HCT116 (cell line): ENCODE results near the gene ANGPT4. TPM values are rescaled to one million over a fixed set of nuclear protein-coding genes. Genes with fewer than 3 reads are reported as not detected.

Experiments
- ATAC-seq: fragments of 200-7000 bp; cut with Tn5 transposase; 2 replicates; pipeline ENCODE4 v1.9.1; 2020; ENCODE audit warnings: mild to moderate bottlenecking, moderate library complexity
- BruUV-seq: library from RNA; stranded (reverse); fragments of 400-500 nt; replicated peaks from 2 replicates; lab custom pipeline; 2021; lab: Mats Ljungman, UMichigan
- CTCF ChIA-PET: fragments of 300-600 bp; sonication (Branson Sonifier 250); formaldehyde crosslinking; loops from one replicate; lab custom pipeline; 2021; ENCODE audit warnings: antibody characterized with exemption; lab: Charles Lee
- POLR2A ChIA-PET: fragments of 300-600, 350-600 bp; sonication (Branson Sonifier 250); formaldehyde crosslinking; loops from one replicate; lab custom pipeline; 2021; ENCODE audit warnings: antibody characterized with exemption; lab: Charles Lee
- RAD21 ChIA-PET, 2 experiments: fragments of 300-600 bp; sonication (Branson Sonifier 250); formaldehyde crosslinking; loops; one replicate each; lab custom pipeline; 2023; ENCODE audit warnings: low total read pairs in 2 of 2; ENCODE audit not compliant: uncharacterized antibody in 2 of 2, unreplicated experiment in 2 of 2, low non-redundant PET in 1 of 2; lab: Charles Lee
- DNase-seq: peaks from one replicate; pipeline ENCODE4 v3.0.0-alpha.2; 2010; ENCODE audit warnings: low read depth, low spot score
- H2AFZ ChIP-seq: fragments of 200-600 bp; shearing (Covaris generic), sonication (generic); 2 replicates; pipeline ENCODE4 v1.6.1; 2017; ENCODE audit warnings: low read depth, mixed run types, mixed read lengths, antibody characterized with exemption, low read length; ENCODE audit not compliant: poor library complexity, severe bottlenecking
- H3K27ac ChIP-seq: 2 replicates; pipeline ENCODE4 v1.5.1; 2012; ENCODE audit warnings: low read depth, low read length
- H3K27me3 ChIP-seq: fragments of 200-600 bp; sonication (generic); 2 replicates; pipeline ENCODE4 v1.6.1; 2016; ENCODE audit warnings: mixed run types, low read length, mixed read lengths; ENCODE audit not compliant: insufficient read depth
- H3K36me3 ChIP-seq, 2 experiments: fragments of 200-500 bp in 1 of 2; fragments of 200-600 bp in 1 of 2; sonication (Bioruptor generic) in 1 of 2; sonication (generic) in 1 of 2; 2 replicates each; pipeline versions ENCODE4 v1.5.1 to v1.6.1; 2014 to 2016; ENCODE audit warnings: low read length in 2 of 2, inconsistent platforms in 1 of 2, mixed read lengths in 1 of 2, mixed run types in 1 of 2; ENCODE audit not compliant: insufficient read depth in 2 of 2, control insufficient read depth in 1 of 2
- H3K4me1 ChIP-seq, 2 experiments: fragments of 200-600 bp in 1 of 2; sonication (generic) in 1 of 2; 2 replicates each; pipeline versions ENCODE4 v1.5.1 to v1.6.1; 2012 to 2017; ENCODE audit warnings: low read length in 2 of 2, inconsistent platforms in 1 of 2, mild to moderate bottlenecking in 1 of 2, mixed read lengths in 1 of 2, mixed run types in 1 of 2, moderate library complexity in 1 of 2; ENCODE audit not compliant: insufficient read depth in 2 of 2, control insufficient read depth in 1 of 2
- H3K4me2 ChIP-seq: fragments of 200-600 bp; sonication (generic); 2 replicates; pipeline ENCODE4 v1.6.1; 2017; ENCODE audit warnings: mixed run types, low read length, mixed read lengths
- H3K4me3 ChIP-seq, 2 experiments: fragments of 200-600 bp in 1 of 2; sonication (generic) in 1 of 2; replicated peaks in 1 of 2; 2 replicates each; pipeline ENCODE4 v1.5.1; 2011 to 2016; ENCODE audit warnings: low read length in 2 of 2, control low read depth in 1 of 2, low read depth in 1 of 2, mild to moderate bottlenecking in 1 of 2, mixed read lengths in 1 of 2, mixed run types in 1 of 2
- H3K79me2 ChIP-seq: fragments of 200-600 bp; sonication (generic); 2 replicates; pipeline ENCODE4 v1.6.1; 2017; ENCODE audit warnings: mild to moderate bottlenecking, mixed run types, low read length, moderate library complexity, mixed read lengths; ENCODE audit not compliant: insufficient read depth
- H3K9ac ChIP-seq: fragments of 200-600 bp; sonication (generic); 2 replicates; pipeline ENCODE4 v1.6.1; 2016; ENCODE audit warnings: low read length, mixed read lengths
- H3K9me2 ChIP-seq: fragments of 200-600 bp; sonication (generic), shearing (Covaris generic); 2 replicates; pipeline ENCODE4 v1.6.1; 2017; ENCODE audit warnings: mixed run types, mild to moderate bottlenecking, moderate library complexity; ENCODE audit not compliant: insufficient read depth
- H3K9me3 ChIP-seq, 2 experiments: fragments of 200-500 bp in 1 of 2; fragments of 200-600 bp in 1 of 2; sonication (Bioruptor generic) in 1 of 2; sonication (generic) in 1 of 2; 2 replicates each; pipeline ENCODE4 v1.6.1; 2014 to 2017; ENCODE audit warnings: low read length in 2 of 2, mixed read lengths in 2 of 2, inconsistent platforms in 1 of 2, low read depth in 1 of 2, mild to moderate bottlenecking in 1 of 2, mixed run types in 1 of 2, moderate library complexity in 1 of 2; ENCODE audit not compliant: control insufficient read depth in 1 of 2, insufficient read depth in 1 of 2
- H4K20me1 ChIP-seq: fragments of 200-600 bp; sonication (generic), shearing (Covaris generic); 2 replicates; pipeline ENCODE4 v1.6.1; 2017; ENCODE audit warnings: mixed run types, mild to moderate bottlenecking, moderate library complexity; ENCODE audit not compliant: insufficient read depth
- CBX3 ChIP-seq: IDR thresholded peaks from 2 replicates; pipeline ENCODE4 v1.6.1; 2012; ENCODE audit warnings: low read depth
- CEBPB ChIP-seq: IDR thresholded peaks from 2 replicates; pipeline ENCODE4 v1.6.1; 2012; ENCODE audit warnings: low read depth
- ELF1 ChIP-seq: IDR thresholded peaks from 2 replicates; pipeline ENCODE4 v1.6.1; 2012; ENCODE audit warnings: low read depth, borderline replicate concordance
- EZH2 ChIP-seq: fragments of 200-600 bp; sonication (generic); IDR thresholded peaks from 2 replicates; pipeline ENCODE4 v1.6.1; 2017; ENCODE audit warnings: antibody characterized with exemption, mixed run types
- FOSL1 ChIP-seq: IDR thresholded peaks from 2 replicates; pipeline ENCODE4 v1.6.1; 2012; ENCODE audit warnings: low read depth
- JUND ChIP-seq: IDR thresholded peaks from 2 replicates; pipeline ENCODE4 v1.6.1; 2012
- POLR2A ChIP-seq: IDR thresholded peaks from 2 replicates; pipeline ENCODE4 v1.7.0; 2011; ENCODE audit warnings: borderline replicate concordance; ENCODE audit not compliant: insufficient read depth, insufficient read length; ENCODE audit errors: extremely low read depth
- POLR2AphosphoS5 ChIP-seq: IDR thresholded peaks from 2 replicates; pipeline ENCODE4 v1.6.1; 2011; ENCODE audit warnings: mild to moderate bottlenecking, low read depth, low read length, moderate library complexity
- RAD21 ChIP-seq: IDR thresholded peaks from 2 replicates; pipeline ENCODE4 v1.6.1; 2012; ENCODE audit warnings: low read depth, mild to moderate bottlenecking
- SP1 ChIP-seq: IDR thresholded peaks from 2 replicates; pipeline ENCODE4 v1.6.1; 2012; ENCODE audit warnings: low read depth
- SRF ChIP-seq: IDR thresholded peaks from 2 replicates; pipeline ENCODE4 v1.6.1; 2012; ENCODE audit warnings: low read depth
- TCF7L2 ChIP-seq: IDR thresholded peaks from 2 replicates; pipeline ENCODE4 v1.7.0; 2011; ENCODE audit warnings: borderline replicate concordance, inconsistent platforms; ENCODE audit not compliant: insufficient read depth, insufficient read length; ENCODE audit errors: extremely low read depth
- YY1 ChIP-seq: IDR thresholded peaks from 2 replicates; pipeline ENCODE4 v1.6.1; 2011; ENCODE audit warnings: low read length, low read depth, moderate library complexity, mild to moderate bottlenecking; ENCODE audit not compliant: insufficient replicate concordance; ENCODE audit errors: extremely low read depth
- ZFX ChIP-seq: fragments of 450-650 bp; IDR thresholded peaks from 2 replicates; pipeline ENCODE4 v1.6.1; 2017
- ZNF274 ChIP-seq: fragments of 200-500 bp; sonication (Bioruptor generic); IDR thresholded peaks from 2 replicates; pipeline ENCODE4 v1.6.1; 2014; ENCODE audit warnings: mild to moderate bottlenecking, low read depth, low read length, inconsistent platforms
- intact Hi-C: fragments of 100-400 bp; cut with micrococcal nuclease; formaldehyde crosslinking; loops from 2 replicates; pipeline ENCODE4 v1.10.0; 2022
- total RNA-seq: library from RNA; stranded (reverse); gene quantifications from one replicate; pipeline ENCODE4 v1.2.1, GENCODE V29; 2021; ENCODE audit not compliant: unreplicated experiment
- TF ChIP-seq, protein P1 (sequence below): IDR thresholded peaks from 2 replicates; pipeline ENCODE4 v1.6.1; 2012
- TF ChIP-seq, protein P2 (sequence below), 3 experiments: fragments of 200-600 bp in 1 of 3; sonication (generic) in 1 of 3; IDR thresholded peaks in 2 of 3; conservative IDR thresholded peaks in 1 of 3; 2 replicates each; pipeline ENCODE4 v1.5.1; 2012 to 2017; ENCODE audit warnings: low read depth in 2 of 3, low read length in 2 of 3, antibody characterized with exemption in 1 of 3, borderline replicate concordance in 1 of 3, control low read depth in 1 of 3, mild to moderate bottlenecking in 1 of 3, mixed read lengths in 1 of 3, mixed run types in 1 of 3, moderate library complexity in 1 of 3; ENCODE audit not compliant: insufficient read depth in 1 of 3
- TF ChIP-seq, protein P3 (sequence below): IDR thresholded peaks from 2 replicates; pipeline ENCODE4 v1.6.1; 2012; ENCODE audit warnings: low read depth
- TF ChIP-seq, protein P4 (sequence below): IDR thresholded peaks from 2 replicates; pipeline ENCODE4 v1.6.1; 2012

ANGPT4 gene
- total RNA-seq, 1 experiment from 2014 or later: not detected

DNA sequence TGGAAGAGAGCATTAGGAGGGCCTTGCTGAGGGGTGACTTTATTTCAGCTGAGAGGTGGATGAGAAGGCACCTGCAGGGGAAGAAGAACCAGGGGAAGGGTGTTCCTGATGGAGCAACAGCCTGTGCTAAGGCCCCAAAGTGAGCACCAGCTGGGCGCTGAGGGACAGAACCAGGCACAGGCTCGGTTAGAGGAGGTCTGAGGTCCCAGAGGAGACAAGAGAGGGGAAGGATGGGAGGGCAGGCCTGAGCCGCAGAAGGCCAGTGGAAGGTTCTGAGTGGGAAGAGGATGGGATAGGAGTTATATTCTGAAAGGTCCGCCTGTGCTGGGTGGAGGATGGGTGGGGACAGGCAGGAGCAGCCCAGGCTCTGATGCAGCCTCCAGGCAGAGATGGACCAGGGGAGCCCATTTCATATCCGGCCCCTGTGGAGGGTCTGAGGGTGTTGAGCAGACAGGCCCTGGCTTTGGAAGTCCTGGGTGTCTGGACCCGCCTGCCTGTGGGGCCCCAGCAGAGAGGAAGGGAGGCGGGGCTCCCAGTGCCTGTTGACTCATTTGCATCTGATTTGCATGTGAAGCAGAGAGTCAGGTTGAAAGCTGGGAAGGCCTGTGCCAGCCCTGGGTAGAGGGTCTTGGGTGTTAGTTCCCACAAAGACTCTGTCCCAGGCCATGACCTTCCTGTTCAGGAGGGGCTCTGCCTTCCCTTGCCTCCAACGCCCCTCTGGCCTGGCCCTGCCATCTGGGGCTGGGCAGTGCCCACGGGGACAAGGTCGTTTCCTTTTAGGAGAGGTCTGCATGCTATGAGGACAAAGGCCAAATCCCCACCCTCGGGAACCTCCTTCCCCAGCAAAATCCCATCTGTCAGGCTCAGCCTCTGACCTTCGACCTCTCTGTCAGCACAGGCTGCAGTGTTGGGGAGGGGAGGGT, 93.2 kb downstream of the ANGPT4 start (continued):
- TF ChIP-seq CBX3 (no peak), ZFX (no peak)
- TF ChIP-seq, protein P1, sequence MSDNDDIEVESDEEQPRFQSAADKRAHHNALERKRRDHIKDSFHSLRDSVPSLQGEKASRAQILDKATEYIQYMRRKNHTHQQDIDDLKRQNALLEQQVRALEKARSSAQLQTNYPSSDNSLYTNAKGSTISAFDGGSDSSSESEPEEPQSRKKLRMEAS: no peak

DNA sequence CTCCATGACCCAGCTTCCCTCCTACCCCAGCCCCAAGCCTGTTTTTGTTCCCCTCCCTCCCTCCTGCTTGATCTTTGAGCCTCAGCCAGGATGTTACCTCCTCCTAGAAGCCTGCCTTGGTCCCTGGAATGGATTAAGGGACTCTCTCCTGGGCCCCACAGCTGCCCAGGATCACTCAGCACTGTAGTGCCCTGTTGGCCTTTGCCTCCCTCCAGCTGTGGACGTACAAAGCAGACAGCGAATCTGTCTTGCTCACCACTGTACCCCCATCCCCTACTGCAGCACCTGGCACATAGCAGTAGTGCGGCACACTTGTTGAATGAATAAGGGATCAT, 94.4 kb downstream of the ANGPT4 start:
- ChIA-PET POLR2A (no interaction called here), CTCF (no interaction called here), RAD21 (no interaction called here)
- Histone ChIP-seq H3K9me3 (no peaks in the 10 kb centered on the region), H3K9ac (no peak overlapping the region), H3K4me1 (peaks cover 8 to 13% of the 10 kb centered on the region in 2 experiments), H3K36me3 (no peaks in the 10 kb centered on the region), H3K27me3 (no peaks in the 10 kb centered on the region), H3K9me2 (no peaks in the 10 kb centered on the region), H3K79me2 (no peaks in the 10 kb centered on the region), H3K4me2 (no peak overlapping the region), H2AFZ (no peak overlapping the region), H3K27ac (no peak overlapping the region), H3K4me3 (no peak overlapping the region), H4K20me1 (no peaks in the 10 kb centered on the region)
- no TSS peak for BruUV-seq
- no peak for DNase-seq
- intact Hi-C loops: no loop called here
- no peak for ATAC-seq
- TF ChIP-seq JUND (no peak), CBX3 (no peak), ZNF274 (no peak), YY1 (no peak), SRF (no peak), EZH2 (no peak), FOSL1 (no peak), ELF1 (no peak), RAD21 (no peak), CEBPB (no peak), SP1 (no peak), TCF7L2 (no peak), POLR2A (no peak), POLR2AphosphoS5 (no peak)
- TF ChIP-seq, protein P2, sequence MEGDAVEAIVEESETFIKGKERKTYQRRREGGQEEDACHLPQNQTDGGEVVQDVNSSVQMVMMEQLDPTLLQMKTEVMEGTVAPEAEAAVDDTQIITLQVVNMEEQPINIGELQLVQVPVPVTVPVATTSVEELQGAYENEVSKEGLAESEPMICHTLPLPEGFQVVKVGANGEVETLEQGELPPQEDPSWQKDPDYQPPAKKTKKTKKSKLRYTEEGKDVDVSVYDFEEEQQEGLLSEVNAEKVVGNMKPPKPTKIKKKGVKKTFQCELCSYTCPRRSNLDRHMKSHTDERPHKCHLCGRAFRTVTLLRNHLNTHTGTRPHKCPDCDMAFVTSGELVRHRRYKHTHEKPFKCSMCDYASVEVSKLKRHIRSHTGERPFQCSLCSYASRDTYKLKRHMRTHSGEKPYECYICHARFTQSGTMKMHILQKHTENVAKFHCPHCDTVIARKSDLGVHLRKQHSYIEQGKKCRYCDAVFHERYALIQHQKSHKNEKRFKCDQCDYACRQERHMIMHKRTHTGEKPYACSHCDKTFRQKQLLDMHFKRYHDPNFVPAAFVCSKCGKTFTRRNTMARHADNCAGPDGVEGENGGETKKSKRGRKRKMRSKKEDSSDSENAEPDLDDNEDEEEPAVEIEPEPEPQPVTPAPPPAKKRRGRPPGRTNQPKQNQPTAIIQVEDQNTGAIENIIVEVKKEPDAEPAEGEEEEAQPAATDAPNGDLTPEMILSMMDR (IDR thresholded peaks at IDR 0.05 in 2 of 3, conservative IDR thresholded peaks at IDR 0.05 in 1 of 3; ENCODE audit: borderline replicate concordance in 1 of 3, insufficient read depth in 1 of 3, low read depth in 2 of 3, low read length in 2 of 3): no peak
- TF ChIP-seq, protein P3, sequence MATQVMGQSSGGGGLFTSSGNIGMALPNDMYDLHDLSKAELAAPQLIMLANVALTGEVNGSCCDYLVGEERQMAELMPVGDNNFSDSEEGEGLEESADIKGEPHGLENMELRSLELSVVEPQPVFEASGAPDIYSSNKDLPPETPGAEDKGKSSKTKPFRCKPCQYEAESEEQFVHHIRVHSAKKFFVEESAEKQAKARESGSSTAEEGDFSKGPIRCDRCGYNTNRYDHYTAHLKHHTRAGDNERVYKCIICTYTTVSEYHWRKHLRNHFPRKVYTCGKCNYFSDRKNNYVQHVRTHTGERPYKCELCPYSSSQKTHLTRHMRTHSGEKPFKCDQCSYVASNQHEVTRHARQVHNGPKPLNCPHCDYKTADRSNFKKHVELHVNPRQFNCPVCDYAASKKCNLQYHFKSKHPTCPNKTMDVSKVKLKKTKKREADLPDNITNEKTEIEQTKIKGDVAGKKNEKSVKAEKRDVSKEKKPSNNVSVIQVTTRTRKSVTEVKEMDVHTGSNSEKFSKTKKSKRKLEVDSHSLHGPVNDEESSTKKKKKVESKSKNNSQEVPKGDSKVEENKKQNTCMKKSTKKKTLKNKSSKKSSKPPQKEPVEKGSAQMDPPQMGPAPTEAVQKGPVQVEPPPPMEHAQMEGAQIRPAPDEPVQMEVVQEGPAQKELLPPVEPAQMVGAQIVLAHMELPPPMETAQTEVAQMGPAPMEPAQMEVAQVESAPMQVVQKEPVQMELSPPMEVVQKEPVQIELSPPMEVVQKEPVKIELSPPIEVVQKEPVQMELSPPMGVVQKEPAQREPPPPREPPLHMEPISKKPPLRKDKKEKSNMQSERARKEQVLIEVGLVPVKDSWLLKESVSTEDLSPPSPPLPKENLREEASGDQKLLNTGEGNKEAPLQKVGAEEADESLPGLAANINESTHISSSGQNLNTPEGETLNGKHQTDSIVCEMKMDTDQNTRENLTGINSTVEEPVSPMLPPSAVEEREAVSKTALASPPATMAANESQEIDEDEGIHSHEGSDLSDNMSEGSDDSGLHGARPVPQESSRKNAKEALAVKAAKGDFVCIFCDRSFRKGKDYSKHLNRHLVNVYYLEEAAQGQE: no peak
- TF ChIP-seq, protein P4, sequence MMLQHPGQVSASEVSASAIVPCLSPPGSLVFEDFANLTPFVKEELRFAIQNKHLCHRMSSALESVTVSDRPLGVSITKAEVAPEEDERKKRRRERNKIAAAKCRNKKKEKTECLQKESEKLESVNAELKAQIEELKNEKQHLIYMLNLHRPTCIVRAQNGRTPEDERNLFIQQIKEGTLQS: no peak
